ENCODE measurements around the gene USP47.

USP47 gene

DNA sequence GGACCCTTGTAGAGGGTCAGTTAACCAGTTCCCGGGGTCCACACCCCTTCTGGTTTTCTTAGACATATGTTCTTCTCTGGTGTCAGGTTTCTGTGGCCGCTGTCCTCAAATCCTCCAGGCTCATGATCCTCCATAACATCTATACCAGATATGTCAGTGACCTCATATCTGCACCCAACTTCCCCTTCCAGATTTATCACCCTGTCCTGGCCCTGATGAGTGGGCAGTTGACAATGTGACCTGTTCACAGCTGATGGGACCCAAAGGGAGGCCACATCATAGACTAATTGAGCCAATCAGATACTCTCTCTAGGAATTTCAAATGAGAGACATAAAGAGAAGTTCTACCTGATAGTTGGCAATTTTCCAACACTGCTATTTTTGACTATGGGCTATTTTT, 161.6 kb downstream of the USP47 start:
- no peak for DNase-seq (ENCODE audit: low read depth)

DNA sequence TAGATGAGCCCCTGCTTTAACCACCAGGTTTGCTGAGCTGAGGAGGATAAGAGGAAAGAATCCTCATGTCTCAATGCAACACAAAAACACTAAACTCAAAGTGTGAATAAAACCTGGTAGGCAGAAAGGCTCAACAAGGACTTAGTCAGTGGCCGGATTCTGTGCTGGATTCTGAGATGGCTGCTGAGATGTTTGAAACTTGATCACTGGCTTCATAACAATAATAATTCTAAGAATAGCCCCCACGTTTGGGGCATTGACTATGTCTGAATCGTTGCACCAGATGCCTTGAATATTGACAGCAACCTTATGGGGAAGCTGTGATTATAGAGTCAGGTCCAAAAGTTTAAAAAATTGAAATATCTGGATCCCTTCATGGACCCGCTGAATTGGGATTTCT, 162.0 kb downstream of the USP47 start:
- no peak for DNase-seq (ENCODE audit: low read depth)

DNA sequence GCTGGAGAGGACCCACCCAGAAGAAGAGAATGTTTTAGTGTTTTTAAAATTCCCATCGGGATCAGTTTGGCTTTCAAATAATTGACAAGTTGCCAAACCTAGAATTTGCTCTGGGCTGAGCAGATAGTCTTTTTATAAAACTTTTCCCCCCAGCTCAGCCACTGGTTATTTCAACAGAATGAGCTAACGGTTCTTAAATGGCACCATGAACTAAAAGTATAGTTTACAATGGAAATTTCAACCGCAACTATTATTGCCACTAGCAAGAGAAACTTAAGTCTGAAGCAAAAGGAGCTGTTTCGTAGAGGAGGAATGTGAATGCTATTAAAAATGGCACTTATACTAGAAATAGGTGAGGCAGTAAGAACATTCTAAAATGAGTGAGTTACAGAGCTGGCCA, 163.3 kb downstream of the USP47 start:
- DNase-seq (ENCODE audit: low read depth): no peak

DNA sequence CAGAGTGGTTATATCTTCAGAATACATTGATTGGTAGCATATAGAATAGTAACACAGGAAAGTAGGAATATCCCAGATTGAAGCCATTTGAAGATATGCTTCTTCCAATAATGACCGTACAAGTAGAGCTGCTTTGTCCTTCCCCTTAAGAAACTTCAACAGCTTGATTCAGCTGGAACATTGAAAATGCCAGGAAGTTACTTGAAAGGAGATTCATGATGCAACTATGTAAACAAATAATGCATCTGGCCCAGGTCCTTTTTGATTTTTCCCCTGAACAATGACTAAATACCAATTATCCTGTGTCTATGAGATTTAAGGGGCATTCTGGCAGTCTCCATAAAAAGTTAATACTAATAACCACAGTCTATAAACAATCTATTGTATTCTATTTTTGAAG, 163.7 kb downstream of the USP47 start:
- no peak for DNase-seq (ENCODE audit: low read depth)

DNA sequence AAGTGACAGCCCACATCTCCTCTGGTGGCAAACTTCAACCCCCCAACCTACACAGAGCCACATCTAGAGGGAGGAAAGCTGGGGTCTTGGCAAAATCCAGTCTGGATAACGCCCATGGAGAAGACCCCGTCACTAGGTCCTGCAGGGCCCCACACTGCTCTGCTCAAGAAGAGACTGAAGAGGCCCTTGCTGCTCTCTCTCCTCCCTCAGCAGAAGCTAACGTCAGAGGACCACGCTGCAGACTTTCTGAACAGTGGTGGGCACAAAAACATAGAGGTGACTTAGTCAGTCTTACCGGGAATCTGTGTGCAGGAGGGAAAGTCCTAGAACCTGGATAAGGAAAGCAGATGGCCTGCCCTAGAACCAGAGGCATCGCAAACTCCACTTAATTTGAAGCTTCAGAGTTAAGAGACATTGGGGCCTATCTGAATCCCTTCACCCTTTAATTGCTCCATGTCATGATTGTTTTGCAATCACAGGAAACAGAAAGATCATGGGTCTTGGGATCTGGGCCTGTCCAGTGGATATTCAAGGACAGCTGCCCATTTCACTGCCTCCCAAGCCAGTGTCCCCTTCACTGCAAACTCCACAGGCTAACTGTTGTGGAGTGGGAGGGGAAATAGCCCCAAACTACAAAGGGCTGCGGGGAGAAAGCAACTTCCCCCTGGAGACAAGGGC, 164.9 kb downstream of the USP47 start:
- no peak for DNase-seq (ENCODE audit: low read depth)

DNA sequence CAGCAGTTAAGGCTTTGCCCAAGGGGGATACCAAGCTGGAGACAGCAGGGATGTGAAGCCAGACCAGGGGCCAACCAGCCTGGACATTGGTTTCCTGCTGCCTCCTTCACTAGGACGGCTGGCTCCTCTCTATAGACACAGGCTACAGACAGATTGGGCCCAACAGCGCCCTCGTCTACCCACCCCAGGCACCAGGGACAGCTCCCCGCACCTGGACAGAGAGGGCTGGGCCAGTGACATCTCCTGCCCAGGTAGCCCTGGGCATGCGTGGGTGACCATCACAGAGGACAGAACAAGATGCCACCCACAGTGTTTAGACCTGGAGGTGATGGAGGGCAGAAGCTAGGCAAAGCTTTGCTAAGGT, 165.4 kb downstream of the USP47 start:
- DNase-seq (ENCODE audit: low read depth): no peak

DNA sequence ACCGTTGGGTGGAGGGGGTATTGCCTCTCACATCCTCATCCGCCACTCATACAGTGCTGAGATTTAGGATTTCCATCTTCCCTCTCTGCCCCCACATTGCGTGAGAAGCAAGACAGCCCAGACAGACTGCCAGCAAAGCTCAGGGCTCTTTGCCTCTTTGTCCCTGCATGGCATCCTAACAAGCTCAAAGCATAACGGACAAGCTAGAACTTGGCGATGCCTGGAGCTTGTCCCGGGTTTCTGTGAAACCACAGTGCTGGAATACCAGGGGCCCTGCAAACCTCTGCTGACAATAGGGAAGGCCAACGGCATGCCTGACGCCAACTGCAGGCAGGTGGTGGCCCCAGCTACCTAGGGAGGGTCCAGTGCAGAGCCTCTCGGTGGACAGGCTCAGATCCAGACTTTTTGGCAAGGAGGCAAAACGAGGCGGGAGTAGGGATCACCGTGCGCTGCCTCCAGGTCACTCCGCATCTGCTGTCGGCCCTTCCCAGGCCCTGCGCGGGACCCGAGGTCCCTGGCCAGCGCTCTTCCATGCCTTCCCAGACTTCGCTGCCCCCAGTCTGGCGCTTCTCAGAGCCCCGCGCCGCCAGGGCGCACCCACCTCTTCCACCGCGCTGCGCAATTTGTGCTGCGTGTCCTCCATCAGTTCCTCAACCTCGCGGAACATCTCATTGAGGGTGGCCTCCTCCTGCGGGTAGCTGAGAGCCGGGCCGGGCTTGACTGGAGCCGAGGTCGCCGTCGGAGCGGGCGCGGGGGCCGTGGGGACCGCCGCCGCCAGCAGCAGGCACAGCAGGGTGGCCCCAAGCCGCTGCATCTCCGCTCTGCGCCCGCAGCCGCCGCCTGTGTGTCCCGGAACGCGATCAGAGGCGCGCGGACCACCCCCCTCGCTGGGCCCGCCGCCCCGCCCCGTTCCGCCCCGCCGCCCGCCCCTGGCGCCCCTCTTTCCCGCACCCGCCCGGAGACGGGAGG, 166.3 kb downstream of the USP47 start, which contains the start of gene DKK3:
Gene DKK3, minus strand, starts transcription at position 858 of the 969 bp plus-strand sequence. Its CDS starts 44 bp downstream, at position 814.
- DNase-seq (ENCODE audit: low read depth): no peak

Measured in stimulated activated CD8-positive, alpha-beta memory T cell treated with anti-CD3 and anti-CD28 coated beads, Interleukin-15, amount 100 ng/mL, for 1 hour (primary cell).